ENCODE results near the gene SLC35D2. TPM values are rescaled to one million over a fixed set of nuclear protein-coding genes. Genes with fewer than 3 reads are reported as not detected.

The SLC35D2 gene
- total and polyA plus RNA-seq, 7 donors, result 2.0 to 5.9 (median 3.1) TPM

- intact Hi-C loops (cut with DNase I), result no loop called here
- no peak for TF ChIP-seq CTCF (IDR thresholded peaks at IDR 0.05)
- WGBS, 3 donors, result 93 to 96% (median 95%) methylated on average over 6 of the region's 6 CpGs
- no peaks in the 10 kb centered on the region for H3K4me1 ChIP-seq
- no peaks in the 10 kb centered on the region for H3K36me3 ChIP-seq (ENCODE audit: insufficient read depth in 1 of 2, low read depth in 1 of 2)
- no peak overlapping the region for H3K4me3 ChIP-seq
- DNase-seq (no peak), ATAC-seq (no peak)
- no peaks in the 10 kb centered on the region for H3K9me3 ChIP-seq
- H3K27ac ChIP-seq, result no peak overlapping the region
- no peaks in the 10 kb centered on the region for H3K27me3 ChIP-seq (ENCODE audit: insufficient read depth in 3 of 3, low read length in 2 of 3)
Observed at GRCh38 chr9:96394832-96395496, 11.5 kb upstream of the SLC35D2 start.

GRCh38 chr9:96392263-96392662 lies 8.8 kb upstream of the SLC35D2 start:
- intact Hi-C loops (cut with DNase I), result no loop called here

GRCh38 chr9:96391021-96391765 lies 7.7 kb upstream of the SLC35D2 start:
- Histone ChIP-seq H3K9me3 (no peaks in the 10 kb centered on the region), H3K4me1 (no peaks in the 10 kb centered on the region), H3K27ac (no peak overlapping the region), H3K27me3 (ENCODE audit: insufficient read depth in 3 of 3, low read length in 2 of 3) (no peaks in the 10 kb centered on the region), H3K4me3 (no peak overlapping the region), H3K36me3 (ENCODE audit: insufficient read depth in 1 of 2, low read depth in 1 of 2) (no peaks in the 10 kb centered on the region)
- no peak for TF ChIP-seq CTCF (IDR thresholded peaks at IDR 0.05)
- no peak for ATAC-seq
- DNase-seq, result no peak
- intact Hi-C loops (cut with DNase I), result no loop called here
- 76 to 90% (median 78%) methylated on average over 5 of the region's 5 CpGs for whole genome bisulfite sequencing, 3 donors

More at GRCh38 chr9:96392263-96392662, 8.8 kb upstream of the SLC35D2 start:
- Histone ChIP-seq H3K4me3 (no peak overlapping the region), H3K27me3 (ENCODE audit: insufficient read depth in 3 of 3, low read length in 2 of 3) (no peaks in the 10 kb centered on the region), H3K4me1 (no peaks in the 10 kb centered on the region), H3K36me3 (ENCODE audit: insufficient read depth in 1 of 2, low read depth in 1 of 2) (no peaks in the 10 kb centered on the region), H3K27ac (no peak overlapping the region), H3K9me3 (no peaks in the 10 kb centered on the region)
- TF ChIP-seq CTCF (IDR thresholded peaks at IDR 0.05), result no peak
- no peak for ATAC-seq
- no peak for DNase-seq
- WGBS, 3 donors, result 95 to 98% (median 97%) methylated on average over 12 of the region's 12 CpGs

- WGBS, 3 donors, result 88 to 92% (median 91%) methylated on average over 11 of the region's 11 CpGs
- no peaks in the 10 kb centered on the region for H3K27me3 ChIP-seq (ENCODE audit: insufficient read depth in 3 of 3, low read length in 2 of 3)
- no peak overlapping the region for H3K27ac ChIP-seq
- no peaks in the 10 kb centered on the region for H3K9me3 ChIP-seq
- H3K36me3 ChIP-seq (ENCODE audit: insufficient read depth in 1 of 2, low read depth in 1 of 2), result no peaks in the 10 kb centered on the region
- no peak overlapping the region for H3K4me3 ChIP-seq
- DNase-seq, result no peak
- no peak for TF ChIP-seq CTCF (IDR thresholded peaks at IDR 0.05)
- intact Hi-C loops (cut with DNase I), result no loop called here
- H3K4me1 ChIP-seq, result no peaks in the 10 kb centered on the region
- no peak for ATAC-seq
Observed at GRCh38 chr9:96388144-96388543, 4.6 kb upstream of the SLC35D2 start.

All from psoas muscle (tissue), 8 donors.